HepG2 (cell line): ENCODE measurements around the gene EIF3A. TPM values are rescaled to one million over a fixed set of nuclear protein-coding genes. Genes with fewer than 3 reads are reported as not detected.

Experiments
- BCL6 ChIP-seq: IDR thresholded peaks from 2 replicates; pipeline ENCODE4 v1.6.1; 2016; ENCODE audit warnings: missing genetic modification reagents, missing compliant biosample characterization
- HDAC2 ChIP-seq: sonication (generic); formaldehyde crosslinking; IDR thresholded peaks from 2 replicates; pipeline ENCODE4 v1.4.0; 2020; ENCODE audit warnings: missing genetic modification reagents
- NR2F2 ChIP-seq: IDR thresholded peaks from 2 replicates; pipeline ENCODE4 v1.6.1; 2012; ENCODE audit warnings: low read depth, inconsistent platforms, borderline replicate concordance
- POLR2AphosphoS2 ChIP-seq: IDR thresholded peaks from 2 replicates; pipeline ENCODE4 v1.6.1; 2011; ENCODE audit warnings: low read depth, low read length, improper control_type of control experiment
- SNAI1 ChIP-seq: sonication (generic); formaldehyde crosslinking; IDR thresholded peaks from 2 replicates; pipeline ENCODE4 v1.5.0; 2020; ENCODE audit warnings: mild to moderate bottlenecking, missing genetic modification reagents, borderline replicate concordance
- SP1 ChIP-seq, 2 experiments: fragments of 450-650 bp in 1 of 2; sonication (generic) in 1 of 2; formaldehyde crosslinking in 1 of 2; IDR thresholded peaks; 2 replicates each; pipeline versions ENCODE4 v1.4.0 to v1.6.1; 2016 to 2020; ENCODE audit warnings: missing genetic modification reagents in 1 of 2
- SUZ12 ChIP-seq: fragments of 150-350 bp; IDR thresholded peaks from 2 replicates; pipeline ENCODE4 v1.6.1; 2014; ENCODE audit warnings: low read depth, low read length
- TAF15 ChIP-seq: fragments of 200-400 bp; formaldehyde crosslinking; IDR thresholded peaks from one replicate; pipeline ENCODE4 v1.6.1; 2018; ENCODE audit warnings: mild to moderate bottlenecking, low read depth, low read length; ENCODE audit not compliant: poor library complexity, severe bottlenecking
- ZBTB20 ChIP-seq: sonication (generic); formaldehyde crosslinking; IDR thresholded peaks from 2 replicates; pipeline ENCODE4 v1.8.1; 2023; ENCODE audit warnings: missing genetic modification reagents, low read depth, mild to moderate bottlenecking, borderline replicate concordance
- ZNF138 ChIP-seq: sonication (generic); formaldehyde crosslinking; IDR thresholded peaks from 2 replicates; pipeline ENCODE4 v1.5.0; 2020; ENCODE audit warnings: mild to moderate bottlenecking, low read depth, missing genetic modification reagents
- ZNF230 ChIP-seq: sonication (generic); formaldehyde crosslinking; IDR thresholded peaks from 2 replicates; pipeline ENCODE4 v1.4.0; 2020; ENCODE audit warnings: mild to moderate bottlenecking, missing genetic modification reagents
- ZNF775 ChIP-seq: sonication (generic); formaldehyde crosslinking; IDR thresholded peaks from 2 replicates; pipeline ENCODE4 v1.4.0; 2020; ENCODE audit warnings: missing genetic modification reagents, mild to moderate bottlenecking, moderate library complexity, borderline replicate concordance
- ZNF788 ChIP-seq: sonication (generic); formaldehyde crosslinking; IDR thresholded peaks from 2 replicates; pipeline ENCODE4 v1.5.0; 2020; ENCODE audit warnings: mild to moderate bottlenecking, missing genetic modification reagents, borderline replicate concordance
- polyA plus RNA-seq, 8 experiments: library from polyadenylated mRNA; depleted of rRNA in 3 of 8; stranded (reverse) in 7 of 8; unstranded in 1 of 8; fragments of >200 nt; fragmentation: Illumina TruSeq in 4 of 8; extraction: Trizol in 4 of 8; gene quantifications; 2 replicates each; pipeline versions ENCODE4 v1.2.1 to v1.2.3, GENCODE V29; 2011 to 2016; ENCODE audit warnings: low read depth in 4 of 8, missing spikeins in 1 of 8, mixed read lengths in 1 of 8; ENCODE audit not compliant: insufficient read depth in 1 of 8
- total RNA-seq, 5 experiments: library from RNA; depleted of rRNA; stranded (reverse); fragments of >200 nt; fragmentation: Illumina TruSeq; extraction: Trizol; gene quantifications; 2 replicates each; pipeline ENCODE4 v1.2.3, GENCODE V29; 2016; ENCODE audit warnings: low read depth in 1 of 5
- TF ChIP-seq, protein P1 (sequence below): sonication (generic); formaldehyde crosslinking; conservative IDR thresholded peaks from 2 replicates; pipeline ENCODE4 v1.8.1; 2023; ENCODE audit warnings: missing genetic modification reagents
- TF ChIP-seq, protein P2 (sequence below): IDR thresholded peaks from 2 replicates; pipeline ENCODE4 v1.6.1; 2016; ENCODE audit warnings: mild to moderate bottlenecking, missing biosample characterization, missing genetic modification reagents
- TF ChIP-seq, protein P3 (sequence below): sonication (generic); formaldehyde crosslinking; IDR thresholded peaks from 2 replicates; pipeline ENCODE4 v1.4.0; 2020; ENCODE audit warnings: missing genetic modification reagents
- TF ChIP-seq, protein P4 (sequence below): sonication (generic); formaldehyde crosslinking; IDR thresholded peaks from 2 replicates; pipeline ENCODE4 v1.5.1; 2020; ENCODE audit warnings: missing genetic modification reagents, mild to moderate bottlenecking, borderline replicate concordance
- TF ChIP-seq, protein P5 (sequence below): fragments of 450-650 bp; IDR thresholded peaks from 2 replicates; pipeline ENCODE4 v1.6.1; 2016
- TF ChIP-seq, protein P6 (sequence below): sonication (generic); formaldehyde crosslinking; IDR thresholded peaks from 2 replicates; pipeline ENCODE4 v1.4.0; 2020; ENCODE audit warnings: mild to moderate bottlenecking, missing genetic modification reagents

EIF3A gene
- total and polyA plus RNA-seq, 2 of the 13 experiments (the other 11 are each of a cell fraction or from before 2014, with no cell fraction given) = 25.6 to 117 TPM

DNA sequence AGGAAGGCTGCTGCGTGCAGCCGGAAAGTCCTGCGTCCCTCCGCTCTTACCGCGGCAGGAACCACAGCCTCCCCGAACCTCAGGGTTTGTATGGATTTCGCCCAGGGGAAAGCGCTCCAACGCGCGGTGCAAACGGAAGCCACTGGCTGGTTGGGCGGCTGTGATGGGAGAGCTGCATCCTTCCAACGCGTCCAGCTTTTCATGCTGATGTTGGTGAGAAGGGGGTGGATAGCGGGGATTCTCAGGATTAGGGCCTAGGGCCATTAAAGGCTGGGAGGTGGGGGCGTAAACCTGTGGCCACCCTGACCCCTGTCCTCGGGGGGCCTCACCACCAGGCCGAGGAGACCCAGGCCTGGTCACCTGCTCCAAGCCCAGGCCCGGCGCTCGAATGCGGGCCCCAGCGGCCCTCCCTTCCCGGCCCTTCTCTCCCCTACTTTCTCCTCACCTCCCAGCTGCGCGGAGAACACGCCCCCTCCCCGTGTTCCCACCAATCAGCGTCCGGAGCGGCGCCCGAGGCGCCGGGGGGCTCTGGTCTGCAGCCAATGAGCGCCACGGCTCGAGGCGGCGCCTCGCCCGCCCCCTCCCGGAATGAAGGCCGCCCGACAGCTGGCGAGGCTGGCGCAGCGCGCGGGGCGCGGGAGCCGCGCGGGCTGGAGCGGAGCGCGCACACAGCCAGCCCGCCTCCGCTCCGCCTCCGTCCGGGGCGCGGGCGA, 51.6 kb downstream of the EIF3A start (continued):
- TF ChIP-seq, protein P1, sequence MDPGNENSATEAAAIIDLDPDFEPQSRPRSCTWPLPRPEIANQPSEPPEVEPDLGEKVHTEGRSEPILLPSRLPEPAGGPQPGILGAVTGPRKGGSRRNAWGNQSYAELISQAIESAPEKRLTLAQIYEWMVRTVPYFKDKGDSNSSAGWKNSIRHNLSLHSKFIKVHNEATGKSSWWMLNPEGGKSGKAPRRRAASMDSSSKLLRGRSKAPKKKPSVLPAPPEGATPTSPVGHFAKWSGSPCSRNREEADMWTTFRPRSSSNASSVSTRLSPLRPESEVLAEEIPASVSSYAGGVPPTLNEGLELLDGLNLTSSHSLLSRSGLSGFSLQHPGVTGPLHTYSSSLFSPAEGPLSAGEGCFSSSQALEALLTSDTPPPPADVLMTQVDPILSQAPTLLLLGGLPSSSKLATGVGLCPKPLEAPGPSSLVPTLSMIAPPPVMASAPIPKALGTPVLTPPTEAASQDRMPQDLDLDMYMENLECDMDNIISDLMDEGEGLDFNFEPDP (CRISPR knock-in tag) = no peak
- TF ChIP-seq, protein P2, sequence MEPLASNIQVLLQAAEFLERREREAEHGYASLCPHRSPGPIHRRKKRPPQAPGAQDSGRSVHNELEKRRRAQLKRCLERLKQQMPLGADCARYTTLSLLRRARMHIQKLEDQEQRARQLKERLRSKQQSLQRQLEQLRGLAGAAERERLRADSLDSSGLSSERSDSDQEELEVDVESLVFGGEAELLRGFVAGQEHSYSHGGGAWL (CRISPR knock-in tag) = 0 out of 2 replicates have a peak, but pooled peaks have one; percentile 34
- TF ChIP-seq ZBTB20 (CRISPR knock-in tag) (no peak), ZNF230 (CRISPR knock-in tag) (0 out of 2 replicates have a peak, but pooled peaks have one; percentile 44), ZNF788 (CRISPR knock-in tag) (no peak), ZNF775 (CRISPR knock-in tag) (no peak), HDAC2 (CRISPR knock-in tag) (no peak), SUZ12 (no peak), NR2F2 (no peak), TAF15 (no peak), SP1 (IDR thresholded peaks at IDR 0.05) (no peak), SP1 (CRISPR knock-in tag; IDR thresholded peaks at IDR 0.05) (no peak; the same call in 1 of the 2 replicates), BCL6 (CRISPR knock-in tag) (no peak), SNAI1 (CRISPR knock-in tag) (no peak), ZNF138 (CRISPR knock-in tag) (no peak), POLR2AphosphoS2 (no peak)
- TF ChIP-seq, protein P3, sequence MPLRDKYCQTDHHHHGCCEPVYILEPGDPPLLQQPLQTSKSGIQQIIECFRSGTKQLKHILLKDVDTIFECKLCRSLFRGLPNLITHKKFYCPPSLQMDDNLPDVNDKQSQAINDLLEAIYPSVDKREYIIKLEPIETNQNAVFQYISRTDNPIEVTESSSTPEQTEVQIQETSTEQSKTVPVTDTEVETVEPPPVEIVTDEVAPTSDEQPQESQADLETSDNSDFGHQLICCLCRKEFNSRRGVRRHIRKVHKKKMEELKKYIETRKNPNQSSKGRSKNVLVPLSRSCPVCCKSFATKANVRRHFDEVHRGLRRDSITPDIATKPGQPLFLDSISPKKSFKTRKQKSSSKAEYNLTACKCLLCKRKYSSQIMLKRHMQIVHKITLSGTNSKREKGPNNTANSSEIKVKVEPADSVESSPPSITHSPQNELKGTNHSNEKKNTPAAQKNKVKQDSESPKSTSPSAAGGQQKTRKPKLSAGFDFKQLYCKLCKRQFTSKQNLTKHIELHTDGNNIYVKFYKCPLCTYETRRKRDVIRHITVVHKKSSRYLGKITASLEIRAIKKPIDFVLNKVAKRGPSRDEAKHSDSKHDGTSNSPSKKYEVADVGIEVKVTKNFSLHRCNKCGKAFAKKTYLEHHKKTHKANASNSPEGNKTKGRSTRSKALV (CRISPR knock-in tag) = peak; percentile 70; the same call in 1 of the 2 replicates
- TF ChIP-seq, protein P4, sequence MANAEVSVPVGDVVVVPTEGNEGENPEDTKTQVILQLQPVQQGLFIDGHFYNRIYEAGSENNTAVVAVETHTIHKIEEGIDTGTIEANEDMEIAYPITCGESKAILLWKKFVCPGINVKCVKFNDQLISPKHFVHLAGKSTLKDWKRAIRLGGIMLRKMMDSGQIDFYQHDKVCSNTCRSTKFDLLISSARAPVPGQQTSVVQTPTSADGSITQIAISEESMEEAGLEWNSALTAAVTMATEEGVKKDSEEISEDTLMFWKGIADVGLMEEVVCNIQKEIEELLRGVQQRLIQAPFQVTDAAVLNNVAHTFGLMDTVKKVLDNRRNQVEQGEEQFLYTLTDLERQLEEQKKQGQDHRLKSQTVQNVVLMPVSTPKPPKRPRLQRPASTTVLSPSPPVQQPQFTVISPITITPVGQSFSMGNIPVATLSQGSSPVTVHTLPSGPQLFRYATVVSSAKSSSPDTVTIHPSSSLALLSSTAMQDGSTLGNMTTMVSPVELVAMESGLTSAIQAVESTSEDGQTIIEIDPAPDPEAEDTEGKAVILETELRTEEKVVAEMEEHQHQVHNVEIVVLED (CRISPR knock-in tag) = peak; percentile 41; the same call in 1 of the 2 replicates
- TF ChIP-seq, protein P5, sequence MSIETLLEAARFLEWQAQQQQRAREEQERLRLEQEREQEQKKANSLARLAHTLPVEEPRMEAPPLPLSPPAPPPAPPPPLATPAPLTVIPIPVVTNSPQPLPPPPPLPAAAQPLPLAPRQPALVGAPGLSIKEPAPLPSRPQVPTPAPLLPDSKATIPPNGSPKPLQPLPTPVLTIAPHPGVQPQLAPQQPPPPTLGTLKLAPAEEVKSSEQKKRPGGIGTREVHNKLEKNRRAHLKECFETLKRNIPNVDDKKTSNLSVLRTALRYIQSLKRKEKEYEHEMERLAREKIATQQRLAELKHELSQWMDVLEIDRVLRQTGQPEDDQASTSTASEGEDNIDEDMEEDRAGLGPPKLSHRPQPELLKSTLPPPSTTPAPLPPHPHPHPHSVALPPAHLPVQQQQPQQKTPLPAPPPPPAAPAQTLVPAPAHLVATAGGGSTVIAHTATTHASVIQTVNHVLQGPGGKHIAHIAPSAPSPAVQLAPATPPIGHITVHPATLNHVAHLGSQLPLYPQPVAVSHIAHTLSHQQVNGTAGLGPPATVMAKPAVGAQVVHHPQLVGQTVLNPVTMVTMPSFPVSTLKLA = no peak
- TF ChIP-seq, protein P6, sequence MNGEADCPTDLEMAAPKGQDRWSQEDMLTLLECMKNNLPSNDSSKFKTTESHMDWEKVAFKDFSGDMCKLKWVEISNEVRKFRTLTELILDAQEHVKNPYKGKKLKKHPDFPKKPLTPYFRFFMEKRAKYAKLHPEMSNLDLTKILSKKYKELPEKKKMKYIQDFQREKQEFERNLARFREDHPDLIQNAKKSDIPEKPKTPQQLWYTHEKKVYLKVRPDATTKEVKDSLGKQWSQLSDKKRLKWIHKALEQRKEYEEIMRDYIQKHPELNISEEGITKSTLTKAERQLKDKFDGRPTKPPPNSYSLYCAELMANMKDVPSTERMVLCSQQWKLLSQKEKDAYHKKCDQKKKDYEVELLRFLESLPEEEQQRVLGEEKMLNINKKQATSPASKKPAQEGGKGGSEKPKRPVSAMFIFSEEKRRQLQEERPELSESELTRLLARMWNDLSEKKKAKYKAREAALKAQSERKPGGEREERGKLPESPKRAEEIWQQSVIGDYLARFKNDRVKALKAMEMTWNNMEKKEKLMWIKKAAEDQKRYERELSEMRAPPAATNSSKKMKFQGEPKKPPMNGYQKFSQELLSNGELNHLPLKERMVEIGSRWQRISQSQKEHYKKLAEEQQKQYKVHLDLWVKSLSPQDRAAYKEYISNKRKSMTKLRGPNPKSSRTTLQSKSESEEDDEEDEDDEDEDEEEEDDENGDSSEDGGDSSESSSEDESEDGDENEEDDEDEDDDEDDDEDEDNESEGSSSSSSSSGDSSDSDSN (CRISPR knock-in tag) = peak; percentile 67
